WI38 (cell line): ENCODE measurements around the gene ELL.
"Not testable (repeated sequence)": the region's sequence is repeated elsewhere in the genome, so short reads cannot be mapped to it uniquely, and the experiment has no call there.

Experiments used
- H3K4me3 ChIP-seq: 2 replicates; pipeline ENCODE4 v1.5.1; 2011; ENCODE audit warnings: low read depth, mild to moderate bottlenecking, control low read depth, low read length
- CTCF ChIP-seq: IDR thresholded peaks from 2 replicates; pipeline ENCODE4 v1.5.1; 2012; ENCODE audit warnings: low read depth, mild to moderate bottlenecking, control low read depth, low read length

ELL gene

GRCh38 chr19:18415178-18415867, 106.5 kb downstream of the ELL start:
- TF ChIP-seq CTCF, result no peak
- peak overlapping the region; percentile 24 for H3K4me3 ChIP-seq

- no peak for TF ChIP-seq CTCF
- H3K4me3 ChIP-seq, result peak overlapping the region; percentile 24
Observed at GRCh38 chr19:18414504-18415177, 107.2 kb downstream of the ELL start.

GRCh38 chr19:18412610-18413239, 109.1 kb downstream of the ELL start:
- TF ChIP-seq CTCF, result no peak
- no peak overlapping the region for H3K4me3 ChIP-seq

GRCh38 chr19:18408053-18408476, 113.8 kb downstream of the ELL start:
- no peak overlapping the region for H3K4me3 ChIP-seq
- TF ChIP-seq CTCF, result peak; percentile 33

GRCh38 chr19:18406749-18407148, 115.1 kb downstream of the ELL start:
- no peak overlapping the region for H3K4me3 ChIP-seq
- no peak for TF ChIP-seq CTCF

GRCh38 chr19:18405754-18406153, 116.1 kb downstream of the ELL start:
- not testable (repeated sequence) for H3K4me3 ChIP-seq

GRCh38 chr19:18402455-18403248, 119.2 kb downstream of the ELL start:
- H3K4me3 ChIP-seq, result not testable (repeated sequence)
